BJ (cell line): ENCODE results near the gene CACNA1C. TPM values are rescaled to one million over a fixed set of nuclear protein-coding genes. Genes with fewer than 3 reads are reported as not detected.

Experiments
- CTCF ChIA-PET: fragments of 350-600 bp; formaldehyde crosslinking; extraction: SDS; loops from one replicate; lab custom pipeline; 2021; ENCODE audit warnings: antibody characterized with exemption, inconsistent platforms; lab: Yijun Ruan, JAX
- POLR2A ChIA-PET: fragments of 300-600 bp; sonication (Branson Sonifier 250); formaldehyde crosslinking; extraction: SDS; loops from one replicate; lab custom pipeline; 2021; ENCODE audit warnings: antibody characterized with exemption; lab: Charles Lee
- DNase-seq: peaks from one replicate; pipeline ENCODE4 v3.0.0-alpha.2; 2011; ENCODE audit warnings: low read depth
- H3K27me3 ChIP-seq: 2 replicates; pipeline ENCODE4 v1.6.0; 2011; ENCODE audit warnings: low read length; ENCODE audit not compliant: control insufficient read depth, insufficient read depth
- H3K36me3 ChIP-seq: 2 replicates; pipeline ENCODE4 v1.5.1; 2011; ENCODE audit warnings: low read length; ENCODE audit not compliant: control insufficient read depth, insufficient read depth
- H3K4me3 ChIP-seq: 2 replicates; pipeline ENCODE4 v1.5.1; 2011; ENCODE audit warnings: low read depth, mild to moderate bottlenecking, control low read depth, low read length
- polyA plus RNA-seq: library from polyadenylated mRNA; depleted of rRNA; stranded (reverse); fragments of >200 nt; gene quantifications from 2 replicates; pipeline ENCODE4 v1.2.3, GENCODE V29; 2011
- TF ChIP-seq, protein P1 (sequence below): IDR thresholded peaks from 2 replicates; pipeline ENCODE4 v1.5.1; 2011; ENCODE audit warnings: low read depth, mild to moderate bottlenecking, control low read depth, inconsistent platforms, low read length, moderate library complexity; ENCODE audit not compliant: insufficient read depth

Gene CACNA1C
- polyA plus RNA-seq, 1 experiment: 14.7 TPM

DNA sequence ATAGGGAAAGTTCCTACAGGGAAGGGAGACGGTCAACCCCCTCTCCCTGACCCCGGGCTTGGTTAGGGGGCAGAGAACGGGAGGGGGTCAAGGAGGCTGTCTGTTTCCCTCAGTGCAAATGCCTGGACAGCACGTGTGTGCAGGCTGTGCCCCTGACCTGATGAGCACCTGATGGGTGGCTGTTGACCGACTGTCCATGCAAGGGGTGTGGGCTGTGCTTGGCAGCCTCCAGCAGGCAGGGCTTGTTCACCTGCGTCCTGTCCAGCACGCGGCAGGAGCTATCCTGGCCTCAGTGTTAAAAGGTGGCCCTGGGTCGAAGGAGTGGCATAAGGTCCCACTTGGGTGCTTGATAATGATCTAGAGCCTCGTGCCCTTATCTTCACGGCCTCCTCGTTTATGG is 221.0 kb downstream of the CACNA1C start:
- no peaks in the 10 kb centered on the region; the same call in 1 of the 2 replicates for H3K36me3 ChIP-seq
- ChIA-PET CTCF (interaction anchor here (0.6 to 1.5 kb wide), 4 partner anchors 8 to 224 kb away, joined by 3 to 4 read pairs (median 3); no protein-coding TSS in a partner anchor), POLR2A (interaction anchor here (0.6 kb wide), 1 partner anchor 334 kb away, joined by 3 read pairs; no protein-coding TSS in a partner anchor)
- DNase-seq: no peak
- H3K4me3 ChIP-seq: no peak overlapping the region
- H3K27me3 ChIP-seq: no peaks in the 10 kb centered on the region
- TF ChIP-seq, protein P1, sequence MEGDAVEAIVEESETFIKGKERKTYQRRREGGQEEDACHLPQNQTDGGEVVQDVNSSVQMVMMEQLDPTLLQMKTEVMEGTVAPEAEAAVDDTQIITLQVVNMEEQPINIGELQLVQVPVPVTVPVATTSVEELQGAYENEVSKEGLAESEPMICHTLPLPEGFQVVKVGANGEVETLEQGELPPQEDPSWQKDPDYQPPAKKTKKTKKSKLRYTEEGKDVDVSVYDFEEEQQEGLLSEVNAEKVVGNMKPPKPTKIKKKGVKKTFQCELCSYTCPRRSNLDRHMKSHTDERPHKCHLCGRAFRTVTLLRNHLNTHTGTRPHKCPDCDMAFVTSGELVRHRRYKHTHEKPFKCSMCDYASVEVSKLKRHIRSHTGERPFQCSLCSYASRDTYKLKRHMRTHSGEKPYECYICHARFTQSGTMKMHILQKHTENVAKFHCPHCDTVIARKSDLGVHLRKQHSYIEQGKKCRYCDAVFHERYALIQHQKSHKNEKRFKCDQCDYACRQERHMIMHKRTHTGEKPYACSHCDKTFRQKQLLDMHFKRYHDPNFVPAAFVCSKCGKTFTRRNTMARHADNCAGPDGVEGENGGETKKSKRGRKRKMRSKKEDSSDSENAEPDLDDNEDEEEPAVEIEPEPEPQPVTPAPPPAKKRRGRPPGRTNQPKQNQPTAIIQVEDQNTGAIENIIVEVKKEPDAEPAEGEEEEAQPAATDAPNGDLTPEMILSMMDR: no peak

DNA sequence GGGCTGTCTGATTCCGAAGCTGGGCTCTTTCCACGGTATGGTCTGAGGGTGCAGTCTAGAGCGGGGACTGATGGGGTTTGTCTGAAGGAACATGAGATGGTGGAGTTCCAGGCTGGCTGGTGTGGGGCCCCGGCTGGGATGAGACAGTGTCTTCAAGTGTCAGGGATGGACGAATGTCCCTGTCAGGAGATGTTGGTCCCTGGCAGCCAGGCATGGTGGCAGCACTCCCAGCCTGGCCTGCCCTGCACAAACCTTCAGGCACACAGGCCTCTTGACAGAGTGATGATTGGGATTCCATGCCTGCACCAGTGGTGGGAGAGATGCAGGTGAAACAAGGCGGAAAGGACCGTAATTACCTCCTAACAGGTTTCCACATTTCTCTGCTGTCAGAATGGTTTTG is 221.9 kb downstream of the CACNA1C start:
- TF ChIP-seq, protein P1: no peak
- Histone ChIP-seq H3K36me3 (no peaks in the 10 kb centered on the region; the same call in 1 of the 2 replicates), H3K4me3 (no peak overlapping the region), H3K27me3 (no peaks in the 10 kb centered on the region)
- DNase-seq: no peak
- POLR2A ChIA-PET: no interaction called here
- CTCF ChIA-PET: interaction anchor here (0.7 to 1.5 kb wide), 2 partner anchors 9 to 13 kb away, joined by 3 to 4 read pairs; no protein-coding TSS in a partner anchor

DNA sequence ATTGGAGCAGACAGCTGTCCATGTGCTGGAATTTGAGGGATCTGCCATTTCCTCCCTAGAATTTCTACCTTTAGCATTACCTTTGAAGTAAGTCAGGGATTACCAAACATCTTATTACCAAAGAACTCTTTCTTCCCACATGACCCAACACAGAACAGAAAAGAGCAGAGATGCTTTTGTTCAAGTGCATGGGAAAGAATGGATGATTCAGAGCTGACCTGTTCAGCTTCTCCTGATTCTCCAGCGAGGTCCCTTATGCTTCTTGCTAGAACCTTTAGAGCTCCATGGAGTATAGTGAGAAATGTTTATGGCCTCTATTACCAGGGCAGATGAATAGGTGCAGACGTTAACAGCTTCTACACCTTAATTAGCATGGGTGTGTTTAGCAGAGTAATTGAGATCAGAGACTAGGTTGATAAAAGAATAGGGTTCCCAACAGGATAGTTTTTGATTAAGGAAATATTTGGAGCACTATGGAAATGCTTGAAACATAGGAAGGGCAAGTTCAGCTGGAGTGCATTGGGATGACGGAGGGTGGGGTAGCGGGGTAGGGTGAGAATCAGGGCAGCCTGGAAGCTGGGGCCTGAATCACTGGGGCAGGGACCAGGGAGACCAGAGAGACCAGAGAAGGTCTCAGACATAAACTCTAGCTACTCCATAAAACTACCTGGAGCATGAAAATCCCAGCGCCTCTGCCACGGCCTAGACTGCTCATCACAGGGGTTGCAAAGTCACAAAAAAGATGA is 223.7 kb downstream of the CACNA1C start:
- no peaks in the 10 kb centered on the region; the same call in 1 of the 2 replicates for H3K36me3 ChIP-seq
- no peak overlapping the region for H3K4me3 ChIP-seq
- no peaks in the 10 kb centered on the region for H3K27me3 ChIP-seq
- DNase-seq: no peak
- TF ChIP-seq, protein P1: no peak
- ChIA-PET POLR2A (no interaction called here), CTCF (interaction anchor here (1.0 to 1.2 kb wide), 3 partner anchors 29 to 220 kb away, joined by 3 read pairs; no protein-coding TSS in a partner anchor)

DNA sequence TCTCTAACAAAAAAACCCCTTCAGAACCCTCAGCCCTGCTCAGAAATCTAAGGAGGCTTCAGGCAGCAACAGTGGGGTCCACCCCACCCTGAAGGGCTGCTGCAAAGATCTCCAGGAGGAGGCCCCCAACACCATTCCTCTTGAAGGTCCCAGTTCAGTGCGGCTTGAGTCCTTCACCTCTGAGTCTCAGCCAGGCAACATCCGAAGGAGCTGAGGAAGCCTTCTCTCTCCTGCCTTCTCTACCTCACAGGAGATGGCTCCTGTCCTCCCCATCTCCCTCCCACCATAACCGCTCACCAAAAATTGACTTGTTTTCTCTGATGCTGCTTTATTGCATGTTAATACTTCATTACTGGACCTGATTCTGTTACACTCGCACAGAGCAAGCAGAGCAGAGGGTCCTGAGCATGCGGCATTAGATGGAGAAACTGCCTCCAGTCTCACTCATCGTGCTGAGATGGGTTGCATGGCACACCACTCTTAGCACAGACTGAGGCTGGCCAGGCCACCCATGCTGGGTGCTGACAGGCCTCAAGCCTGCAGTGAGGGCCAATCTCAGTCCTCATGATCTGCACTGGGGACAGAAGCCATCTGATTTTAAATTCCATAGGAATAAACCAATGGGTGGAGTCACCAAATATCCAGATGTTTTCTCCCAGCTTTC is 224.8 kb downstream of the CACNA1C start:
- ChIA-PET CTCF (interaction anchor here (0.6 to 1.1 kb wide), 3 partner anchors 16 to 281 kb away, joined by 3 to 4 read pairs (median 3); no protein-coding TSS in a partner anchor), POLR2A (no interaction called here)
- Histone ChIP-seq H3K36me3 (no peaks in the 10 kb centered on the region; the same call in 1 of the 2 replicates), H3K27me3 (no peaks in the 10 kb centered on the region), H3K4me3 (no peak overlapping the region)
- TF ChIP-seq, protein P1: no peak
- DNase-seq: no peak

DNA sequence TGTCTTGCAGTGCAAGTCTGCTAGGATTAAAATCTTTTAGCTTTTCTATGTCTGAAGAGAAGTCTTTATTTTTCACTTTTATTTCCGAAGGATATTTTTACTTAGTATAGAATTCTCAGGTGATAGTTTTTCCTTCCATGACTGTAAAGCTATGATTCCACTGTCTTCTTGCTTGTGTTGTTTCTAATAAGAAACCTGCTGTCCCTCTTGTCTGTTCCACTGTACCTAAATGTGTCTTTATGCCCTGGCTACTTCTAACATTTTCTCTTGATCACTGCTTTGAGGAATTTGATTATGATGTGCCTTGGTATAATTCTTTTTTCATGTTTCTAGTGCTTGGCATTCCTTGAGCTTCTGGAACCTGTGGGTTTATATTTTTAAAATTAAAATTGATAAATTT is 228.7 kb downstream of the CACNA1C start:
- no peaks in the 10 kb centered on the region for H3K27me3 ChIP-seq
- H3K36me3 ChIP-seq: no peaks in the 10 kb centered on the region
- no peak for DNase-seq
- ChIA-PET POLR2A (no interaction called here), CTCF (interaction anchor here (0.6 to 5.6 kb wide), 5 partner anchors 8 to 302 kb away, joined by 3 to 26 read pairs (median 6); no protein-coding TSS in a partner anchor)
- TF ChIP-seq, protein P1: no peak
- H3K4me3 ChIP-seq: no peak overlapping the region
